Endothelial cell of umbilical vein (primary cell): Measurements from ENCODE around the gene SSC4D. TPM values are rescaled to one million over a fixed set of nuclear protein-coding genes. Genes with fewer than 3 reads are reported as not detected.

ENCODE experiments used
- BruUV-seq: library from RNA; stranded (reverse); fragments of 400-500 nt; replicated peaks from 2 replicates; lab custom pipeline; 2021; lab: Mats Ljungman, UMichigan
- CTCF ChIA-PET: fragments of 300-600, 350-600 bp; sonication (Branson Sonifier 250); formaldehyde crosslinking; loops from one replicate; lab custom pipeline; 2021; ENCODE audit warnings: antibody characterized with exemption, inconsistent platforms; lab: Charles Lee
- POLR2A ChIA-PET: fragments of 300-600, 350-600 bp; sonication (Branson Sonifier 250); formaldehyde crosslinking; loops from one replicate; lab custom pipeline; 2021; ENCODE audit warnings: antibody characterized with exemption, inconsistent platforms; lab: Charles Lee
- DNase-seq: peaks from one replicate; pipeline ENCODE4 v3.0.0-alpha.2; 2011; ENCODE audit warnings: low read depth, low spot score
- FAIRE-seq: peaks from 2 replicates; lab custom pipeline; 2011; peaks lifted over from hg19 to GRCh38; lab: Jason Lieb, UNC
- H2AFZ ChIP-seq: 2 replicates; pipeline ENCODE4 v1.6.0; 2012; ENCODE audit warnings: low read depth, low read length, control low read depth, inconsistent platforms
- H3K27ac ChIP-seq: 2 replicates; pipeline ENCODE4 v1.5.1; 2011; ENCODE audit warnings: low read depth, mild to moderate bottlenecking, control low read depth, low read length, moderate library complexity; ENCODE audit not compliant: insufficient read depth
- H3K27me3 ChIP-seq, 2 experiments: 2 replicates each; pipeline versions ENCODE4 v1.6.0 to v1.6.1; 2011; ENCODE audit warnings: low read length in 2 of 2, mixed read lengths in 1 of 2; ENCODE audit not compliant: control insufficient read depth in 2 of 2, insufficient read depth in 2 of 2
- H3K36me3 ChIP-seq, 2 experiments: 2 replicates in 1 of 2; 3 replicates in 1 of 2; pipeline ENCODE4 v1.5.1; 2011; ENCODE audit warnings: low read length in 2 of 2, mild to moderate bottlenecking in 1 of 2, moderate library complexity in 1 of 2; ENCODE audit not compliant: control insufficient read depth in 2 of 2, insufficient read depth in 2 of 2; ENCODE audit errors: extremely low read depth in 1 of 2
- H3K4me1 ChIP-seq: 3 replicates; pipeline ENCODE4 v1.5.1; 2011; ENCODE audit warnings: mild to moderate bottlenecking, low read length; ENCODE audit not compliant: control insufficient read depth, insufficient read depth; ENCODE audit errors: extremely low read depth
- H3K4me2 ChIP-seq: 2 replicates; pipeline ENCODE4 v1.6.1; 2011; ENCODE audit warnings: low read length, control low read depth, mixed read lengths; ENCODE audit not compliant: insufficient read depth
- H3K4me3 ChIP-seq, 3 experiments: fragments of 200-600 bp in 1 of 3; sonication (generic), shearing (Covaris generic) in 1 of 3; replicated peaks in 1 of 3; 2 replicates each; pipeline ENCODE4 v1.5.1; 2011 to 2016; ENCODE audit warnings: control low read depth in 3 of 3, low read length in 3 of 3, mild to moderate bottlenecking in 2 of 3, inconsistent platforms in 1 of 3, low read depth in 1 of 3, moderate library complexity in 1 of 3; ENCODE audit not compliant: insufficient read depth in 1 of 3
- H3K79me2 ChIP-seq: 2 replicates; pipeline ENCODE4 v1.6.0; 2012; ENCODE audit warnings: low read length, inconsistent platforms; ENCODE audit not compliant: control insufficient read depth, insufficient read depth
- H3K9ac ChIP-seq: replicated peaks from 2 replicates; pipeline ENCODE3; 2011; ENCODE audit warnings: low read length, control low read depth; ENCODE audit not compliant: insufficient read depth; ENCODE audit errors: extremely low read depth
- H3K9me1 ChIP-seq: replicated peaks from 3 replicates; pipeline ENCODE4 v1.6.0; 2011; ENCODE audit warnings: mild to moderate bottlenecking, low read length; ENCODE audit not compliant: control insufficient read depth, insufficient read depth; ENCODE audit errors: extremely low read depth
- H3K9me3 ChIP-seq: replicated peaks from 2 replicates; pipeline ENCODE4 v1.5.1; 2012; ENCODE audit warnings: low read length, inconsistent platforms; ENCODE audit not compliant: control insufficient read depth, insufficient read depth
- H4K20me1 ChIP-seq: replicated peaks from 2 replicates; pipeline ENCODE3; 2011; ENCODE audit warnings: mild to moderate bottlenecking, low read length; ENCODE audit not compliant: control insufficient read depth, insufficient read depth; ENCODE audit errors: extremely low read depth
- EZH2 ChIP-seq: IDR thresholded peaks from 2 replicates; pipeline ENCODE4 v1.6.1; 2012; ENCODE audit warnings: borderline replicate concordance, low read depth, mild to moderate bottlenecking, moderate library complexity, low read length, inconsistent platforms; ENCODE audit not compliant: severe bottlenecking
- FOS ChIP-seq: IDR thresholded peaks from 2 replicates; pipeline ENCODE4 v1.6.1; 2011; ENCODE audit warnings: mild to moderate bottlenecking, low read length, moderate library complexity, borderline replicate concordance; ENCODE audit not compliant: insufficient read depth
- GATA2 ChIP-seq: IDR thresholded peaks from 2 replicates; pipeline ENCODE4 v1.7.0; 2011; ENCODE audit warnings: low read depth, mild to moderate bottlenecking, moderate library complexity, mixed read lengths, low read length; ENCODE audit not compliant: insufficient read length, insufficient read depth
- JUN ChIP-seq: IDR thresholded peaks from 2 replicates; pipeline ENCODE4 v1.6.1; 2011; ENCODE audit warnings: borderline replicate concordance, low read depth; ENCODE audit not compliant: insufficient read length, insufficient read depth
- MYC ChIP-seq: IDR thresholded peaks from one replicate; pipeline ENCODE4 v1.6.1; 2011; ENCODE audit warnings: mild to moderate bottlenecking, low read depth, low read length
- POLR2A ChIP-seq: IDR thresholded peaks from 2 replicates; pipeline ENCODE4 v1.6.1; 2012; ENCODE audit warnings: low read depth, mild to moderate bottlenecking, control low read depth, low read length
- POLR2AphosphoS5 ChIP-seq: IDR thresholded peaks from 2 replicates; pipeline ENCODE4 v1.6.1; 2012; ENCODE audit warnings: low read depth, mild to moderate bottlenecking, control low read depth, low read length, moderate library complexity; ENCODE audit not compliant: insufficient read depth
- dilution Hi-C: fragments of 300-500 bp; cut with MboI; formaldehyde crosslinking; loops from one replicate; pipeline ENCODE4 v1.15.0; 2019; ENCODE audit warnings: low sequenced_read_pairs; ENCODE audit not compliant: extremely low pct_ligation_motif_present
- intact Hi-C: fragments of 100-400 bp; cut with micrococcal nuclease; formaldehyde crosslinking; loops from one replicate; pipeline ENCODE4 v1.10.0; 2022
- polyA plus RNA-seq, 4 experiments: library from polyadenylated mRNA; depleted of rRNA in 3 of 4; stranded (reverse) in 3 of 4; unstranded in 1 of 4; fragments of >200 nt; gene quantifications; 2 replicates each; pipeline versions ENCODE4 v1.2.1 to v1.2.3, GENCODE V29; 2011 to 2012; ENCODE audit warnings: missing spikeins in 1 of 4
- total RNA-seq: library from RNA; stranded (reverse); gene quantifications from 2 replicates; pipeline ENCODE4 v1.2.3, GENCODE V29; 2021
- TF ChIP-seq, protein P1 (sequence below), 2 donors: IDR thresholded peaks; 1 replicate in 1 of 2; 2 replicates in 1 of 2; pipeline ENCODE4 v1.5.1; 2011; ENCODE audit warnings: low read length in 2 of 2, mild to moderate bottlenecking in 2 of 2, moderate library complexity in 2 of 2, control low read depth in 1 of 2, inconsistent platforms in 1 of 2, low read depth in 1 of 2; ENCODE audit not compliant: insufficient read depth in 1 of 2; ENCODE audit errors: extremely low read depth in 1 of 2
- TF ChIP-seq, protein P2 (sequence below): IDR thresholded peaks from 2 replicates; pipeline ENCODE4 v1.6.1; 2011; ENCODE audit not compliant: insufficient read depth, insufficient read length

The SSC4D gene
- total and polyA plus RNA-seq, 2 donors (not counting 3 experiments of a cell fraction or from before 2014, with no cell fraction given): 0.46 to 0.88 TPM

DNA sequence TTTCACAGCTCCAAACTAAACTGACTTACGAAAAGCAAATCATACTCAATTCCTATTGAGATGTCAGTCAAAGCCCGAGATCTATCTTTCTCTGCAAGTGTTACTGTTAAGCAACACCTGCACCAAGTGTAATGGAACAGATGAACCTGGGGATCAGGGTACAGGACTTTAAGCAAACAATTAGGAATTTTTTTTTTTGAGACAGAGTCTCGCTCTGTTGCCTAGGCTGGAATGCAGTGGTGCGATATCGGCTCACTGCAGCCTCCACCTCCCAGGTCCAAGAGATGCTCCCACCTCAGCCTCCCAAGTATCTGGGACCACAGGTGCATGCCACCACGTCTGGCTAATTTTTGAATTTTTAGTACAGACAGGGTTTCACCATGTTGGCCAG lies 65.6 kb downstream of the SSC4D start:
- no peak for TF ChIP-seq JUN
- no peak for TF ChIP-seq GATA2
- TF ChIP-seq, protein P1, sequence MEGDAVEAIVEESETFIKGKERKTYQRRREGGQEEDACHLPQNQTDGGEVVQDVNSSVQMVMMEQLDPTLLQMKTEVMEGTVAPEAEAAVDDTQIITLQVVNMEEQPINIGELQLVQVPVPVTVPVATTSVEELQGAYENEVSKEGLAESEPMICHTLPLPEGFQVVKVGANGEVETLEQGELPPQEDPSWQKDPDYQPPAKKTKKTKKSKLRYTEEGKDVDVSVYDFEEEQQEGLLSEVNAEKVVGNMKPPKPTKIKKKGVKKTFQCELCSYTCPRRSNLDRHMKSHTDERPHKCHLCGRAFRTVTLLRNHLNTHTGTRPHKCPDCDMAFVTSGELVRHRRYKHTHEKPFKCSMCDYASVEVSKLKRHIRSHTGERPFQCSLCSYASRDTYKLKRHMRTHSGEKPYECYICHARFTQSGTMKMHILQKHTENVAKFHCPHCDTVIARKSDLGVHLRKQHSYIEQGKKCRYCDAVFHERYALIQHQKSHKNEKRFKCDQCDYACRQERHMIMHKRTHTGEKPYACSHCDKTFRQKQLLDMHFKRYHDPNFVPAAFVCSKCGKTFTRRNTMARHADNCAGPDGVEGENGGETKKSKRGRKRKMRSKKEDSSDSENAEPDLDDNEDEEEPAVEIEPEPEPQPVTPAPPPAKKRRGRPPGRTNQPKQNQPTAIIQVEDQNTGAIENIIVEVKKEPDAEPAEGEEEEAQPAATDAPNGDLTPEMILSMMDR (IDR thresholded peaks at IDR 0.05; ENCODE audit: extremely low read depth in 1 of 2, insufficient read depth in 1 of 2, low read depth in 1 of 2, low read length in 2 of 2): no peak
- no peak for TF ChIP-seq FOS
- TF ChIP-seq MYC: no peak
- TF ChIP-seq EZH2: no peak
- TF ChIP-seq POLR2A: no peak
- TF ChIP-seq, protein P2, sequence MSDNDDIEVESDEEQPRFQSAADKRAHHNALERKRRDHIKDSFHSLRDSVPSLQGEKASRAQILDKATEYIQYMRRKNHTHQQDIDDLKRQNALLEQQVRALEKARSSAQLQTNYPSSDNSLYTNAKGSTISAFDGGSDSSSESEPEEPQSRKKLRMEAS: no peak
- no peak for TF ChIP-seq POLR2AphosphoS5
- no TSS peak for BruUV-seq
- Histone ChIP-seq H3K36me3 (peaks cover 19 to 24% of the 10 kb centered on the region in 2 experiments), H3K9me3 (no peaks in the 10 kb centered on the region), H2AFZ (no peak overlapping the region), H3K9ac (no peak overlapping the region), H3K79me2 (peaks cover 100% of the 10 kb centered on the region), H3K4me3 (no peak overlapping the region), H3K9me1 (no peaks in the 10 kb centered on the region), H3K27ac (no peak overlapping the region), H3K4me2 (no peak overlapping the region), H3K4me1 (peaks cover 39% of the 10 kb centered on the region), H3K27me3 (no peaks in the 10 kb centered on the region), H4K20me1 (peaks cover 14% of the 10 kb centered on the region)
- intact Hi-C loops (no loop called here), dilution Hi-C loops (no loop called here)
- ChIA-PET CTCF (no interaction called here), POLR2A (no interaction called here)
- DNase-seq: no peak
- FAIRE-seq: no peak
